GM18502 (cell line): ENCODE results near the gene USP10.
A peak's percentile ranks its signal among the peaks of the same experiment; 100 is the strongest.
"Not testable (repeated sequence)": the region's sequence is repeated elsewhere in the genome, so short reads cannot be mapped to it uniquely, and the experiment has no call there.

ENCODE experiments used
- ATAC-seq: cut with Tn5 transposase; IDR thresholded peaks from one replicate; pipeline ENCODE4 v1.9.1; 2021; ENCODE audit warnings: mild to moderate bottlenecking; ENCODE audit not compliant: unreplicated experiment, poor library complexity

USP10 gene

DNA sequence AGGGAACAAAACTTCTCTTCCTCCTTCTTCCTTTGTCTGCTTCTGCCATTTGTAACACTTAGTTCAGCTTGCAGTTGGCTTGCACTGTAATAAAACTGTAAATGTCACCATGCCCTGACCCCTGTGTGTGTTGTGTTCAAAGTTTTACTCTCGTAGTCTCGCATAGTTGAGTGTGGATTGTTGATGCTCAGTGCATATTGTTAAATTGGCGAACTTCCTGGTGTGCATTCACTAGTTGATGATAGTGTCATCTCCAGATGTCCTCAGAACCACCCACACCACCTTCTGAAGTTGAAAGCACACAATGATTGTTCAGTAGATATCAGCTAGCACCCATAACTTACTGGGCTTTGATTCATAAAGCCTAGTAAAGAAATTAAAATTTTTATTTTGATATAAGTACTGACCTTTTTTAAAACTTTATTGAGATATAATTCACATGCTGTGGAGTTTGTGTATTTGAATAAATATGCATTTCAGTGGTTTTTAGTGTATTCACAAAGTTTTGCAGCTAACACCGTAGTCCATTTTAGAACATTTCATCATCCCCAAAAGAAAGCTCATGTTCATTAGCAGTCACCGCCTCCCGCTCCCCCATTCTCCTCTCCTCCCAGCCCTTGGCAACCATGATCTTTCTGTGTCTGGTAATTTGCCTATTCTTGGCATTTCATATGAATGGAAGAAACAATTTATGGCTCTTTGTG lies 25.0 kb downstream of the USP10 start:
- no peak for ATAC-seq

DNA sequence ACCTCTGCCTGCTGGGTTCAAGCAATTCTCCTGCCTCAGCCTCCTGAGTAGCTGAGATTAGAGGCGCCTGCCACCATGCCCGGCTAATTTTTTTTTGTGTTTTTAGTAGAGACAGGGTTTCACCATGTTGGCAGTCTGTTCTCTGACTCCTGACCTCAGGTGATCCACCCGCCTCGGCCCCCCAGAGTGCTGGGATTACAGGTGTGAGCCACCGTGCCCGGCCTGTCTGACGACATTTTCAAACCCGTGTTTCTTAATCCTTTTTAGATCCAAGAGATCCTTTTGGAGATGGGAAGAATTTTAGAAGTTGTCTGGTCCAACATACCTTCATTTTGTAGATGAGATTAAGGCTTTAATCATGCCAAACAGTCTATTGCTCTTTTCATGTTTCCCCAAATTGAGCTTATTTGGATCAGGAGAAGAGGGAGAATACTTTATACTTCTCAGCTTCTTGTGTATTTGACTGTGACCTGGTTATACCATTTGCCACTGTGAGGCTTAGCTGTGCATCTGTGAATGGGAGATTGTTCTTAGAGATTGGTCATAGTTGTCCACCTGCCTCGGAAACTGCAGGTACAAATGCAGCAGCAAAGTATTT lies 25.8 kb downstream of the USP10 start:
- no peak for ATAC-seq

DNA sequence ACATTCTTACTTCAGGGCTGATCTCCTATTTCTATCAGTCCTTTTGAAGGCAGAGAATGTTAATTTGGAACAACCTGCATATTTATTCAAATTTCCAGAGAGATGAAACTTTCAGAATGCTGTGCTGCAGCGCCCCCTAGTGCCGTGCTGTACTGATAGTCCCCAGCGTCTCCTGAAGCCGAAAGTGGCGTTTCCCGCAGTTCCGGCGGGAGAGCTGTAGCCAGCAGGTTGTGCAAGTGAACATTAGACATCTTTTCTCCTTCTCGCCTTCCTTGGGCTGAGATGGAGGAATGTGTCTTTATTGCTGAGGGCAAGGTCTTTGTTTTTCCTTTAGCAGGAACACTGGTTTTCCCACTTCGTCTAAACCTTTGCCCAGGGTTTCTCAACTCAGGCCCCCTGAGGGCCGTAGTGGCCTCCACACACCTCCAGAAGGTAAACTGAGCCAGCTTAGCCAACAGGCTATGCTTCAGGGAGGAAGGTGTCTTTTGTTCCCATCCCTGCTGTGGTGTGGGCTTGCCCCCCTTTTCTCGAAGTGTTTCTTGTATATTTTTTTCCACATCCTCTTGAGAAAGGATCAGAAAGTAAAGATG lies 26.4 kb downstream of the USP10 start:
- peak; percentile 31 for ATAC-seq

DNA sequence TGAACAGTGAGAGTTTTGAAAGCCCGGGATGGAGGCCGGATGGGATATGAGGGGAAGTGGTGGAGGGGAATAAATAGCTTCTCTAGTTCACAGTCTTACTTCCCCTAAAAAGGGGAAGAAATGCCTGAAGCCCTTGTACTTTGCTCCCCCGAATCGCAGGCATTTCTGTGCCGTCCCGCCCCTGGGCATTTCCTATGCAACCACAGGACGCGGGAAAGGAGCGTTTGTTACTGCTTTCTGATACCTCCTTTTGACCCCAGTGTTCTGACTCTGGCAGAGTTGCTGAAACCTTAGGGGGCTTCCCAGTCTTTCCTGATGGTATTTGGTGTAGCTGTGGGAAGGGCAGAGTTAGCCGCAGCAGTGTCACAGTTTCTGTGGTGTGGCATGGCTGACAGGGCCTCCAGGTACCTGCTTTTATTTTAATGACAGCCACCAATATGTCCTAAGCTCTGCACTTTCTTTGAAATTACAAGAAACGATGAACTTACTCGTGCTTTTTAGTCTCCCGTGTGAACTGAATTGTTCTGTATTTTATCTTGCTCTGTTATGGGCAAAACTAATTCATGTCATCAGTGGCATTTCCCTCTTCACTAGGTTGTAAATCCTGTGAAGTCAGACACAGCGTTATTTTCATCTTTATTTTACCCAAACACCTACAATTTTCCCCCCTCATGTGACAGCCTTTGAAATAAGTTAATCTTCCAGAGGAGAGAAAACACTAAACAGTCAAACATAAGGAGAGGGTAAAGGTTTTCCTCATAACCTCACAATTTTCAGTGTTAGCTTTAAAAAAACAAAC lies 27.1 kb downstream of the USP10 start:
- ATAC-seq = peak; percentile 46

DNA sequence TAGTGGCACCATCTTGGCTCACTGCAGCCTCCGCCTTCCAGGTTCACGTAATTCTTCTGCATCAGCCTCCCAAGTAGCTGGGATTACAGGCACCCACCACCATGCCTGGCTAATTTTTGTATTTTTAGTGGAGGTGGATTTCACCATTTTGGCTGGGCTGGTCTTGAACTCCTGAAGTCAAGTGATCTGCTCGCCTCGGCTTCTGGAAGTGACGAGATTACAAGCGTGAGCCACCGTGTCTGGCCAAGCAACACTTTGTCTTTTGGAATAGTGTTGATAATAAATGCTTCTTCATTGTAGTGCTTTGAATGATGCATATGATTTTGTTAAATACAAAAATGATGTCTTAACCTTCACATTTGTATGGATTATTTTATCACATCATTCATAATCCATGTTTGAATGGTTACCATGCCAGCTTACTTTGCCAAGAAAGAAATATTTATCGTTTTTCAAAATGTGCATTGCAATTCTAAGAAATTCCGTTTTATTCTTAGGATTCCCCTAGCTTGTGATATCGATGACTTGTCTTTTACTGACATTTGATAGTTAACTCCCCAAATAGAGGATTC lies 29.1 kb downstream of the USP10 start:
- no peak for ATAC-seq

DNA sequence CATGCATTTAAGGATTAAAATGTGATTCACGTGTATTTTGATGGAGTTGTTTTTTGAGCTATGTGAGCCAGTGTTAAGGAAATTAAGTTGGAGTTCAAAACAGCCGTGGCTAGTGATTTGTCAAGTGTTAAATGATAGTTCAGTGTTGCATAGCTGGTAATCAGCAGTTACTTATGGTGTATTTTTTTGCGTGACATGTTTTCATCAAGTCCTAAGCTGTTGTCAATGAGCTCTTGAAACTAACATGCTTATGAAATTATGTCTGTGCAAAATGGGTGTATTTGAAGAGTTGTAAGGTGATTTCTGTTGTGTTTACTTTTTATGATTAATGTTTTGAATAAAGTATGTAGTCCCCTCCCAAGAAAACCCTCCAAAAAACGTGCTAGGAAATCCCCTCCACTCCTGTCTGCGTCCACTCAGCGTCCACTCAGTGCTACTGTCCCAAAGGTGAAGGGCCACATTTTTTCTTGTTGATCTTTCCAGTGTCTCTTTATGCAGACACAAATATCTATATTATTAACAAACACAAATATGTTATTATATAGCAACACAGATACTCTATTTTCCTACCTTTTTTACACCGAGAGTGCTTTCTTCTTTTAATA lies 30.0 kb downstream of the USP10 start:
- ATAC-seq = no peak

DNA sequence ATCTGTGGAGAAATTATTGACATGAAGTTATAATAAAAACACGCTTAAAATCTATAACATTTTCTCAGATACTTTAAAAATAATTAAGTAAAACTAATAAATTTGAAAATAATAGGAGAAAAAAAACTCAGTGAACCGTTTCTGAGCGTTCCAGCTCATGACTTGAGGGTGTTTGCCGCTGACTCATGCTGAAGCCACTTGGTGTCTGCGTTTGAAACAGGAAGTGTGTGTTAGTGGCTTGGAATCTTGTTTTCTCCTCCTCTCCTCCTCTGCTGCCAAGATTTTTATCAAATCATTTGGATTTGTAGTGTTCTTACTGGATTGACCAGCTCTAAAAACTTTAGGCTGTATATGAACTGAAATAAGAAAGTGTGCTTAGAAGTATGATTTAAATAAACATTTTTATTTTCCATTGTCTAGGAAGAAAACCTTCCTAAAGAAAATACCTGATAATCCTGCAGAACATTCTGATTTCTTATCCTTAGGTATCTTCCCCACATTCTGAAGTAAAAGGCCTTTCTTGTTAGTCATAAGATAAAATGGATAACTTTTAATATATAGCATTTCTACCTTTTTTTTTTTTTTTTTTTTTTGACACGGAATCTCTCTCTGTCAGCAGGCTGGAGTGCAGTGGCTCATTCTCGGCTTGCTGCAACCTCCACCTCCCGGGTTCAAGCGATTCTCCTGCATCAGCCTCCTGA lies 30.8 kb downstream of the USP10 start:
- ATAC-seq = peak; percentile 57

DNA sequence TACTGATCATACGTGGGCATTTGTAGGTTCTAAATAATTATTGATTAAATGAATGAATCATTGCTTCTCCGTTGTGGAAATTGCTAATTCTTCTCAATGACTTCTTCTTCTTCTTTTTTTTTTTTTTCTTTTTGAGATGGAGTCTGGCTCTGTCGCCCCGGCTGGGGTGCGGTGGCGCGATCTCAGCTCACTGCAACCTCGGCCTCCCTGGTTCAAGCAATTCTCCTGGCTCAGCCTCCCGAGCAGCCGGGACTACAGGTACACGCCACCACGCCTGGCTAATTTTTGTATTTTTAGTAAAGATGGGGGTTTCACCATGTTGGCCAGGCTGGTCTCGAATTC lies 32.5 kb downstream of the USP10 start:
- not testable (repeated sequence) for ATAC-seq

DNA sequence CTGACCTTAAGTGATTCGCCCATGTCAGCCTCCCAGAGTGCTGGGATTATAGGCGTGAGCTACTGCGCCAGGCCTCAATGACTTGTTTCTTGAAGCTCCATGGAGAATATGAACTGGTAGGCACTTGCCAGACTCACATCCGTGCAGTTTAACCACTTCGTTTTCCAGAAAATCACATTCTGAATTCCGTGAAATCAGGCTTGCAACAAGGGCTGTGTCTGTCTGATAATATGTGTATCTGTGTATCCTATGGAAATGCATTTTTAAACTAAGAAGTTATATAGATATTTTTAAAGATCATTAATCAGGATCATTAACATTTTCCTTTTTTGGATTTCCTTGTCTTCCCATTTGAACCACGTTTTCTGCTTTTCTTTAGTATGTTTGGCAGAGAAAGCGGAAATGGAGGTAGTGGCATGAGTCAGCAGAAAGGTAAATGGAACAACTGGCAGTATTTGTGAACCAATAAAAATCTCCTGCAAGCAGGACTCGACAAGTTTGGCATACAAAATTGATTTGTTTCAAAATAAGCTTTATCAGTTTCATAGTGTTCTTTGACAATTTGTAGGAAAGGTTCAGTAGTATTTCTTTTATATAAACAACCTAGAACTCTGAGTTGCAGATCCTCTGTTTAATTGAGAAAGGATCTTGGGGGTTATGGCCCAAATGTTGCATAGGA lies 33.0 kb downstream of the USP10 start:
- ATAC-seq = no peak

DNA sequence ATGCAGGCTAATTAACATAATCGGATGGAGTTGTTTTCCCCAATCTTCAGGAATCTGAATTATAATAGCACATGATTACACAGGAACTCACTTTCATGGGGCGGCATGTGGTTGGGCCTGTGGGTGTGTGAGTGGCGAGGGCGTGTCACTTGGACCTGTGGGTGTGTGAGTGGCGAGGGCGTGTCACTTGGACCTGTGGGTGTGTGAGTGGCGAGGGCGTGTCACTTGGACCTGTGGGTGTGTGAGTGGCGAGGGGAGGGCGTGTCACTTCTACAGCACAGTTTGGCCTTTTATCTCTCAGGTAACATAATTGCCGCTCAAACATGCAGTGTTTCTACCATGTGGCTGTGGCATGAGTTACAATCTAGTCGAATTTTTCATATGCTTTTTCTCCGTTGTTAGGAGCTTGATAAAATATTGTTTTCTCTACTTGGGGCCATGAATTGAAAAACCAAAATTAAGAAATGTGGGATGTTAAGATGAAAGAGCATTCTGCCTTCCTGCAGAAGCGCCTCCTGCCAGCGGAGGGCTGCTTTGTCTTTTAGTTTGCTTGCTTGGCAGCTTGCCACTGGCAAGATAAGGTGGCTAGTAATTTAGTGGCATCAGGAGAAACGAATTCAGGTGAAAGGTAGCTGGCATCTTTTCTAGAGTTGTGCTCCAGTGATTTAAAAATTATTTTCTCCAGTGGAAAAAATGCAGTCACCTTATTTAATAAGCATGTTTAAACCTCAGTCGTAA lies 36.2 kb downstream of the USP10 start:
- no peak for ATAC-seq

DNA sequence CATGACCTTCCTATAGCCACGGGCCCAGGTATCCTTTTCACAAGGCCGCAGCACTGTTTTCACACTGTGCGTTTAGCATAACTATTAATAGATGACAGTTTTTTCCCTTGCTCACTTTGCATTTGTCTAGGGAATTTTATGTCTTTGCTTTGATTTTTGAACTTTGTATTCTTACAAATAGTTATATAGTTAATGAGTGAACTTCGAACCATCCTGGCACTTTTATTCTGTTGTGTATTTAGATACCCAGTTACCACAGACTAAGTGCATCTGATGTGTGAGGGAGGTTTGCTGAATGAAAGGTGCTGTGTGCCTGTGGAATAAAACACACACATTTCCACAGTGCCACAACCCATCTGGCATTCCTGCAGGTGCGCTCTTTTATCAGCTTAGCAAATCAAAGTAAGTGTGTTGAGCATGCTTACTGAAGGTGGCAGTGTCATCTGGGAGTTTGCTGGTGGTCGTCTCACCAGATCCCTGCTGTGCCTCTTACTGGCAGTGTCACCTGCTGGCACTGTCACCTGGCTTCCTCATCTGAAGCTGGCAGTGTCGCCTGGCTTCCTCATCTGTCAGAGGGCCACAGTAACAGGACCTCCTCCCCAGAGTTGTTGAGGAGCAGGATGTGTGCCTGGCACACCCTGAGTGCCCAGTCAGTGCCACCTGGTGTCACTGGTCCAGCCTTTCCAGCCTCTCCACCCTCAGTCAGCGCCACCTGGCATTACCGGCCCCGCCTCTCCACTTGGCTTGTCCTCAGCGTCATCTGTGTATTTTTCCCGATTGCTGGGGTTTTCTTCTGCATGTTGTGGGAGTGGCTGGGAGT lies 37.6 kb downstream of the USP10 start:
- no peak for ATAC-seq

DNA sequence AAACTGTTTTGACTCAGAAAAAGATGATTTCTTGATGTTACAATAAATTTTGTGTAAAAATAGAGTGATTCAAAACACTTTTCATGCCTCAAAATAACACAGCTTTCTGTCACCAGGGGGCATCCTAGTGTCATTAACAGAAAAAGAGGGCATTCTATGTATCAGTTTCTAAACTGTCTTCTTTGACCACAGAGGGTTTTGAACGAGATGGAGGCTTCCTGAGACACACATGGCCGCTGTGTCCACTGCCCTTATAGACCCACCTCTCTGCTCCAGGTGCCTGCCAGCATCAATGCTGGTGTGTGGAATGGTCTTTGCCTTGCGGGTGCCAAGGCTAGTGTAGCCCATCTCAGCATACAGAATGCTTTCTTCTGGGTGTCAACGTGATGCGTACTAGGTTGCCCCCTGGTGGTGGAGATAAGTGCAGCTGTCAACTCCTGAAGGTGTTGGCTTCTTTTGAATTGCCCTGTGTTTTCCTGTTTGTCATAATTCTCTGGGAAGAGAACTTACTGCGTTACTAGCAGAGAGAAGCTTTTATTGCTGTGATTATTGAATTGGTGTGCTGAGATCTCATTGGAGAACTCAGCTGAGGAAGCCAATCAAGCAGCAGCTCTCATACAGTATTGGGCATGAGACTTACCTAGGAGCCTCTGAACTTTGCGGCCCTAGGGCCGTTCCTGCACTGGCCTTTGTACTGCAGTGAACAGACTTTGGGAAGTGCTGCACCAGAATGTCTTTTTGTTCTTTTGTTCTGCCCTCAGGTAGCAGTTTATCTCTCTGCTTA lies 38.6 kb downstream of the USP10 start:
- ATAC-seq = peak; percentile 80

DNA sequence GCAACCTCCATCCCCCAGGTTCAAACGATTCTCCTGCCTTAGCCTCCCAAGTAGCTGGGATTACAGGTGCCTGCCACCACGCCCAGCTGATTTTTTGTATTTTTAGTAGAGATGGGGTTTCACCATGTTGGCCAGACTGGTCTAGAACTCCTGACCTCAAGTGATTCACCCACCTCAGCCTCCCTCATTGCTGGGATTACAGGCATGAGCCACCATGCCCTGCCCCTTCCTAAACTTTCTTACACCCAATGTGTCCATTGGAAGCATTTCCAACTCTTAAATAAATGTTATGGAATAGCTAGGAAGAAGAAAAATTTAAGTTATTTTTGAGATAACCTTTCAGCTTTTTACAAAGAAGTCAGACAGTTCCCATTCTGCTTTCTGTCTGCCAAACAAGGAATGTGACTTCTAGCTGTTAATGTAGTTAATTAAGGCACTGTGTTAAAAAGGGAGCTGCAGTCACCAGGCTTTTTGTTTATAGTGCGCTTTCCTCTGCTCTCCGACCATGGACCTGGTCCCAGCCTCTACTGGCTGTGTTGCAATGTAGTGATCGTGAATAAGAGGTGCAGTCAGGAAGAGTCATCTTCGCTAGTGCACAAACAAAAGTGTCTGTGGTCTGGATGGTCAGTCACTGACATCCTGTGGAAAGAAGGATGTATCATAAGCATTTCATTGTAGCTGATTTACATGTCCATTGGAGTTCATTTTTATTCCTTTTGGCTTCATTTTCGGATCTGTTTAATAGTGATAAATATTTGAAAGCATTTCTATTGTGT lies 39.7 kb downstream of the USP10 start:
- no peak for ATAC-seq

DNA sequence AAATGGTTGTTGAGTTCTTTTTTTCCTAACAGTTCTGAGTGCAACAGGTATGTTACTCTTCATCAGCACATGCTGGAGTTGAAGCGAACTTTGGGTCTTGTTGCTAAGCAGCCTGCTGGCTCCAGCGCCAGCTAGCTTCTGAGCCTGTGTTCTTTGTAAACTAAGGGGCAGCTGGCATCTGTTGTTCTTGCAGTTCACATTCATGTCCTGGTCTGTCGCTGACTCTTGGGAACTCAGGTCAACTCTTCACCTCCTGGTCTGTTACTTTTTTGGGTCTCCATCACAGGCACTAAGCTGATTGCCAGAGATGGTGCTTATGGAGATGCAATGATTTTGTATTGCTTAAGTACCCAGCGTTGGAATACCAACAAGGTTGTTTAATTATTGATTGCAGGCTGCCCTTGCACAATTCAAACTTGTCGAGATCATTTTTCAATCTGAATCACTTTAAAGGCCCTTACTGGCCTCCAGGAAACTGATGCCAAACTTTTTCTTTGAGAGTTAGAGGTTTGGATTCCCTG lies 40.9 kb downstream of the USP10 start:
- ATAC-seq = no peak

DNA sequence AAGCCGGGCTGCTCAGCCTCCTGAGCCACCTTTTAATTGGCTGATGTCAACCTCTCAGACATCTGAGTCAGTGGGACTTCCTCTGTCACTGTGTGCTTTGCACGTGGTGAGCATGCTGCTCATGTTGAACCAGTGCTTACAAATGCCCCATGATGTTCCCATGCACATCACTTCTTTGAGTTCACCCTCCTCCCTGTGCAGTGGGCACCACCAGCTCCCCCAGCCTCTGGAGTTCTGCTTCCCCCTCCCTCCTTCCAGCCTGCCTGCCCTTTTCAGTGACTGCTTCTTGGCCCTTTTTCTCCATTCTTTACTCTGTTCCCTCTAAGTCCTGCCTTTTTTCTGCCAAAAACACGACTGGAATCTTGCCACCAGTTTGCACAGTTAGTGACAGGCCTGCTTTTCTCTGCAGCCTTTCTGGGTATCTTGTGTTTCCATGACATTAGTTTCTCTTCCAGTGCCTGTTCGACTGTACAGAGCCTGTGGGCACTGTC lies 41.6 kb downstream of the USP10 start:
- ATAC-seq = no peak

DNA sequence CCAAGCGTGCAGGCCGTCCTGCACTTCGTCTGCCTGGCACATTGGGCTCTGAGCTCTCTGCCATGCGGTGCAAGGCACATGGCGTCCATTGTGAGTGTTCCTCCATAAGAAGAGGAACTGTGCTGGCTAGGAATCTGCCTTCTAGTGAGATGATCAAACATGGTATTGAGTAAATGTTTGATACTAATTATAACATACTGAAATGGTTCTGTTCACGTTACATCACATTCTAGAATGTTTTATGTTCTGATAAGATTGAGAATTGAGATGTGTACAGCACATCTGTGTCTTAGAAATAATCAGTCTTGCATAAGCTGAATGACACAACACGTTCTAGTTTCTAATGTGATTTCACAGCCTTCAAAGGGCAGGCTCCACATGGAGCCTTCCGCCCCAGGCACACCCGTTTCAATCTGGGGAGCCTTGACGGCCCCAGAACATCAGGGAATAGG lies 42.9 kb downstream of the USP10 start:
- no peak for ATAC-seq
